CD4-positive, alpha-beta T cell (primary cell): ENCODE results near the gene EPB41L4A. TPM values are rescaled to one million over a fixed set of nuclear protein-coding genes. Genes with fewer than 3 reads are reported as not detected.

Source experiments
- ATAC-seq: fragments of 200-7000 bp; cut with Tn5 transposase; one replicate; pipeline ENCODE4 v1.10.0; 2022; ENCODE audit warnings: mild to moderate bottlenecking; ENCODE audit not compliant: poor library complexity
- CTCF ChIA-PET: fragments of 350-600 bp; sonication (Branson Sonifier 250); formaldehyde crosslinking; loops from one replicate; lab custom pipeline; 2021; ENCODE audit warnings: antibody characterized with exemption, inconsistent platforms; lab: Charles Lee
- POLR2A ChIA-PET: fragments of 350-600 bp; sonication (Branson Sonifier 250); formaldehyde crosslinking; loops from one replicate; lab custom pipeline; 2021; ENCODE audit warnings: antibody characterized with exemption, inconsistent platforms; lab: Charles Lee
- DNase-seq, 14 experiments: peaks; one replicate each; pipeline ENCODE4 v3.0.0-alpha.2; 2013 to 2020; ENCODE audit warnings: mixed read lengths in 2 of 14
- H3K27ac ChIP-seq, 2 donors: one replicate each; pipeline versions ENCODE4 v1.5.1 to v1.7.0; 2013; ENCODE audit warnings: low read length in 2 of 2, low read depth in 1 of 2, mild to moderate bottlenecking in 1 of 2
- H3K27me3 ChIP-seq, 2 experiments: 1 replicate in 1 of 2; 2 replicates in 1 of 2; pipeline versions ENCODE4 v1.6.1 to v1.7.0; 2013; ENCODE audit warnings: low read length in 2 of 2, control low read depth in 1 of 2, mild to moderate bottlenecking in 1 of 2, moderate library complexity in 1 of 2; ENCODE audit not compliant: insufficient read depth in 2 of 2, control insufficient read depth in 1 of 2
- H3K36me3 ChIP-seq: one replicate; pipeline ENCODE4 v1.6.1; 2013; ENCODE audit warnings: low read length, control low read depth; ENCODE audit not compliant: insufficient read depth
- H3K4me1 ChIP-seq: one replicate; pipeline ENCODE4 v1.6.1; 2013; ENCODE audit warnings: low read length, control low read depth; ENCODE audit not compliant: insufficient read depth
- H3K4me3 ChIP-seq: one replicate; pipeline ENCODE4 v1.5.1; 2013; ENCODE audit warnings: mild to moderate bottlenecking, low read length, moderate library complexity
- H3K9me3 ChIP-seq, 2 experiments: 1 replicate in 1 of 2; 2 replicates in 1 of 2; pipeline versions ENCODE4 v1.6.1 to v1.7.0; 2013; ENCODE audit warnings: low read length in 2 of 2, mild to moderate bottlenecking in 2 of 2, control low read depth in 1 of 2, moderate library complexity in 1 of 2; ENCODE audit not compliant: control insufficient read depth in 1 of 2, insufficient read depth in 1 of 2
- H3K27ac Mint-ChIP-seq: one replicate; pipeline ENCODE4 v1.8.0; 2020; ENCODE audit warnings: mixed read lengths
- H3K27me3 Mint-ChIP-seq: one replicate; pipeline ENCODE4 v1.8.0; 2021; ENCODE audit warnings: mixed read lengths
- H3K36me3 Mint-ChIP-seq: one replicate; pipeline ENCODE4 v1.8.0; 2021; ENCODE audit warnings: low read depth, mixed read lengths
- H3K4me1 Mint-ChIP-seq: one replicate; pipeline ENCODE4 v1.8.0; 2021; ENCODE audit warnings: low read depth, mixed read lengths
- H3K4me3 Mint-ChIP-seq: one replicate; pipeline ENCODE4 v1.8.0; 2020; ENCODE audit warnings: mild to moderate bottlenecking, mixed read lengths
- H3K9me3 Mint-ChIP-seq: one replicate; pipeline ENCODE4 v1.8.0; 2020; ENCODE audit warnings: mixed read lengths
- intact Hi-C, 2 experiments: fragments of 100-400 bp; cut with DNase I in 1 of 2; cut with micrococcal nuclease in 1 of 2; formaldehyde crosslinking; loops; one replicate each; pipeline versions ENCODE4 v1.15.1 to v1.9.0; 2023 to 2025; cut with DNase I, micrococcal nuclease
- total RNA-seq, 174 experiments: library from RNA in 2 of 174; stranded (reverse) in 2 of 174; gene quantifications; one replicate each; pipeline ENCODE4 v1.2.3 and lab custom pipeline; 2021 to 2026
- TF ChIP-seq, protein P1 (sequence below): fragments of 200-600 bp; IDR thresholded peaks from one replicate; pipeline ENCODE4 v1.8.0; 2022; ENCODE audit warnings: antibody characterized with exemption, mild to moderate bottlenecking

EPB41L4A gene
- total RNA-seq, 2 experiments from 2014 or later: 0.08 TPM; not detected in 1

DNA sequence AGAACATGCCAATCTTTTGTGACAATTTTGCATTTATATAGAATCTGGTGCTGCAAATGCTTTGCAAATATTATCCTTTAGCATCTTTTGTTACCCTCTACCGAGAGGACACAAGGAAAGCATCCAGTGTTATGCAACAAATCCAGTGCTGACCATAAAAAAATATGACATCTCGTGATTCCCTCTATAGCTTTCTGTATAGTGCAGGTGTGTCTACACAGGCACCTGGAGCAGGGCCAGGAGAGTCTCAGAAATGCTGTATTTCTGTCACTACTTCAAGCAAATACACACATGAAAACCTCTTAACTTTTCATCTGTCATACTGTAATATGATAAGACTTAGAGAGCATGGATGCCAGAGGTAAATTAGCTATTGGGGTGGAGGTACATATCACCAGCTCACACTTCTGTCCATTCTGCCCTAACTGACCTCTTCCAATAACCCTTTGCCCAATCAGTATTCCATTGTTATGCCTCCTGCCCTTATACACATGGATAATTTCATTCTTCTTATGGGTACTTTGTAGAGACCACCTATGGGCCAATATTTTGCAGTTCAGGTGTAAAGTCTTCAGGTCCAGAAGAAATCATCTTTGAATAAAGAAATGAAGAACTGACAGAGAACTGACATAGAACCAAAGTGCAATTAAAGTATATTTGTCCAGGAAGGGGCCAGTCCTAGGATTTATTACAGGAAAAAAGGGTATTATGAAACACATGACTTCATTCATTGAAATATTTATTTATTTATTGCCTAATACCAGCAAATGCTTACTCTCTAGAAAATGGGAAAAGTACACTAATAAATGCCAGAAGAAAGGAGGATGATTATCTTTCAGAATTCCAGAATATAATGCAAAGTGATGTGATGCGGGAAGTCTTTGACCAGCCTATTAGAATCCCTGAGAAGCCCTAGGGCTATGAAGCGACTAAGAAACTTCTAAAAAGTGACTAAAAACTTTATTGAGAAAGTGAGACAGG, 106.5 kb downstream of the EPB41L4A start:
- H3K27ac ChIP-seq: no peak overlapping the region
- H3K4me3 ChIP-seq: no peak overlapping the region
- ChIA-PET CTCF (no interaction called here), POLR2A (no interaction called here)
- TF ChIP-seq, protein P1, sequence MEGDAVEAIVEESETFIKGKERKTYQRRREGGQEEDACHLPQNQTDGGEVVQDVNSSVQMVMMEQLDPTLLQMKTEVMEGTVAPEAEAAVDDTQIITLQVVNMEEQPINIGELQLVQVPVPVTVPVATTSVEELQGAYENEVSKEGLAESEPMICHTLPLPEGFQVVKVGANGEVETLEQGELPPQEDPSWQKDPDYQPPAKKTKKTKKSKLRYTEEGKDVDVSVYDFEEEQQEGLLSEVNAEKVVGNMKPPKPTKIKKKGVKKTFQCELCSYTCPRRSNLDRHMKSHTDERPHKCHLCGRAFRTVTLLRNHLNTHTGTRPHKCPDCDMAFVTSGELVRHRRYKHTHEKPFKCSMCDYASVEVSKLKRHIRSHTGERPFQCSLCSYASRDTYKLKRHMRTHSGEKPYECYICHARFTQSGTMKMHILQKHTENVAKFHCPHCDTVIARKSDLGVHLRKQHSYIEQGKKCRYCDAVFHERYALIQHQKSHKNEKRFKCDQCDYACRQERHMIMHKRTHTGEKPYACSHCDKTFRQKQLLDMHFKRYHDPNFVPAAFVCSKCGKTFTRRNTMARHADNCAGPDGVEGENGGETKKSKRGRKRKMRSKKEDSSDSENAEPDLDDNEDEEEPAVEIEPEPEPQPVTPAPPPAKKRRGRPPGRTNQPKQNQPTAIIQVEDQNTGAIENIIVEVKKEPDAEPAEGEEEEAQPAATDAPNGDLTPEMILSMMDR: no peak
- peaks cover 21% of the 10 kb centered on the region for H3K27me3 Mint-ChIP-seq
- intact Hi-C loops: no loop called here
- H3K4me1 ChIP-seq: no peaks in the 10 kb centered on the region
- H3K9me3 Mint-ChIP-seq: no peaks in the 10 kb centered on the region
- no peaks in the 10 kb centered on the region for H3K36me3 Mint-ChIP-seq
- no peak for DNase-seq
- H3K27ac Mint-ChIP-seq: no peak overlapping the region
- H3K36me3 ChIP-seq: no peaks in the 10 kb centered on the region
- H3K4me3 Mint-ChIP-seq: no peak overlapping the region
- no peak for ATAC-seq
- no peaks in the 10 kb centered on the region for H3K4me1 Mint-ChIP-seq
- H3K27me3 ChIP-seq: peaks cover 0 to 5% of the 10 kb centered on the region in 2 experiments
- H3K9me3 ChIP-seq: no peaks in the 10 kb centered on the region

DNA sequence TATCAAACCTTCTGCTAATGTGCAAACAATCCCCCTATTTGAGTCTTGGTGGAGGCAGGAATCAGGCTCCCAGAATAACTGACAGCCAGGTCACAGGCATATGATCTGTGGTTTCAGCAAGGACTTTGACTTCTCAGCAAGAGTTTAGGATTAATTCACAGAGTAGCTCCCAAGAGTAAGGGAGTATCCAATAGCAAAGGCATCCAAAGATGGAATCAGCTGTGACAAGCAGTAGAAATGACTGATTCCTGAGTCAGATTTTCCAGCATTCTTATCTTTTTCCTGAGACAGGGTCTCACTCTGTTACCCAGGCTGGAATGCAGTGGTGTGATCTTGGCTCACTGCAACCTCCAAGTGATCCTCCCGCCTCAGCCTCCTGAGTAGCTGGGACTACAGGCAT, 108.3 kb downstream of the EPB41L4A start:
- H3K4me1 ChIP-seq: no peaks in the 10 kb centered on the region
- TF ChIP-seq, protein P1: no peak
- CTCF ChIA-PET: no interaction called here
- POLR2A ChIA-PET: no interaction called here
- intact Hi-C loops: no loop called here
- no peaks in the 10 kb centered on the region for H3K36me3 ChIP-seq
- Mint-ChIP-seq H3K27ac (no peak overlapping the region), H3K4me1 (no peaks in the 10 kb centered on the region), H3K4me3 (no peak overlapping the region), H3K36me3 (no peaks in the 10 kb centered on the region), H3K27me3 (peaks cover 24% of the 10 kb centered on the region), H3K9me3 (no peaks in the 10 kb centered on the region)
- ATAC-seq (no peak), DNase-seq (no peak)
- H3K9me3 ChIP-seq: no peaks in the 10 kb centered on the region
- peaks cover 0 to 5% of the 10 kb centered on the region in 2 experiments for H3K27me3 ChIP-seq
- no peak overlapping the region for H3K4me3 ChIP-seq
- no peak overlapping the region for H3K27ac ChIP-seq

DNA sequence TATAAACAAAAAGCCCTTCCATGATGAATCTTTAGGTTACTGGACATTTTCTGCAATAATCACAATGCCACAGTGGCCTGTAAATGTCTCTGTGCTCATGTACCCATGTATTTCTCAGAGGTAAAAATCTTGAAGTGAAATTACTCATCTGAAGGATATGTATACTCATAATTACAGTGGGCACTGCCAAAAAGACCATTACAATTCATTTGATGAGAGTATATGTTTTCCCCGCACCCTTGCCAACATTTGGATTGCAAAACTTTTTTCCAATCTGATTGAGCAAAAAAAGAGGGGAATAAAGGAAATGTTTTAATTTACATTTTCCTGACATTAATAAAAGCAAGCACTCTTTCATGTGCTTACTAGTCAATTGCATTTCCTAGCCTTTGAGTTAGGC, 110.5 kb downstream of the EPB41L4A start:
- TF ChIP-seq, protein P1: no peak
- Mint-ChIP-seq H3K36me3 (no peaks in the 10 kb centered on the region), H3K9me3 (no peaks in the 10 kb centered on the region), H3K4me3 (no peak overlapping the region), H3K27ac (no peak overlapping the region), H3K27me3 (peaks cover 27% of the 10 kb centered on the region), H3K4me1 (no peaks in the 10 kb centered on the region)
- ChIA-PET POLR2A (no interaction called here), CTCF (no interaction called here)
- H3K4me1 ChIP-seq: no peaks in the 10 kb centered on the region
- intact Hi-C loops: no loop called here
- no peaks in the 10 kb centered on the region for H3K36me3 ChIP-seq
- H3K27ac ChIP-seq: no peak overlapping the region
- H3K4me3 ChIP-seq: no peak overlapping the region
- no peaks in the 10 kb centered on the region for H3K9me3 ChIP-seq
- ATAC-seq (no peak), DNase-seq (no peak)
- H3K27me3 ChIP-seq: peaks cover 0 to 3% of the 10 kb centered on the region in 2 experiments
